Caki2 (cell line): ENCODE results near the gene KRTAP19-3. TPM values are rescaled to one million over a fixed set of nuclear protein-coding genes. Genes with fewer than 3 reads are reported as not detected.
"Not testable (repeated sequence)": the region's sequence is repeated elsewhere in the genome, so short reads cannot be mapped to it uniquely, and the experiment has no call there.

Experiments
- DNase-seq: peaks from one replicate; pipeline ENCODE4 v3.0.0-alpha.2; 2015; ENCODE audit warnings: low read depth
- in situ Hi-C: cut with HindIII; loops from 2 replicates; pipeline ENCODE4 v1.10.0; 2016; ENCODE audit warnings: low sequenced_read_pairs, low pct_unique_long_range_greater_than_20kb, mixed read lengths
- total RNA-seq: library from RNA; depleted of rRNA; stranded (reverse); fragments of >200 nt; shearing (Covaris generic); gene quantifications from 2 replicates; pipeline ENCODE4 v1.2.3, GENCODE V29; 2014; ENCODE audit warnings: low replicate concordance; rRNA removed

KRTAP19-3 gene
- not detected in 2 replicates for total RNA-seq

DNA sequence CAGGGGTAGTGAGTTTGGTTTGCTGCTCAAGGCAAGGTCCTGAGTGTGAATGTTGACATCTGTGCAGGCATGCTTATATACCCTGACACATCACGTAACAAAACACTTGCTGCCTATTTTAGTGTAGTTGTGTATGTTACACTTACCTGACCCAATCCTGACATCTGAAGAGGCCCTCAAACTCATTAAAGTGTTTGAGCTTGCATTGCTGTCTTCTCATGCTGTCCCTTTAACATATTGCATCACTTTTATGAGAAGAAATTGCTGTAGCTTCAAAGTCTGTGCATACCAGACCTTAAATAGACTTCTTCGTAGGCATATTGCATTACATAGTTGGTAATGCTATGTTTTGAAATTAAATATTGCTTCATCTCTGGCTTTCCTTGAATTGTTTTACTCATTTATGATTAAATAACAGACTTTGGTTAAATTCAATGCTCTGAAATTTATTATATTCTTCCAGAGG is at the start of gene KRTAP19-3:
Gene KRTAP19-3 (minus strand): TSS at position 51 of the 466 bp plus-strand sequence. CDS start 56 bp downstream, outside the sequence.
- DNase-seq: no peak
- in situ Hi-C loops: no loop called here

DNA sequence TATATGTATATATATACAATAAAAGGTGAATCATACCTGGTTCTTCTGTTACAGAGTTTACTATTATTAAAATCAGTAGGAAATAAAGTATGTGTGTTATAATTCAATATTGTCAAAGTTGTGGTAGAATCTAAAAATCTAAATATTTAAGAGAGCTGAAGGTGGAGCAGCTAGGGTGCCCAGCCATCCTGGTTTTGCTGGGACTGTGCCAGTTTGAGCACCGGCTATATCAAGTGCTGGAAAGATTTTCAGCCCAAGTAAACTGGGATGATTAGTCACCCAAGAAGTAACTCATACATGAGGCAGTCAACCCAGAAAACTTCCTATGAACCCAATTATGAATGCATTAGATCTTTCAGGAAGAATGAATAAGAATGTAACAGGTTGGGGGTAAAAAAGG is 27.1 kb upstream of the KRTAP19-3 start:
- in situ Hi-C loops: no loop called here
- no peak for DNase-seq

DNA sequence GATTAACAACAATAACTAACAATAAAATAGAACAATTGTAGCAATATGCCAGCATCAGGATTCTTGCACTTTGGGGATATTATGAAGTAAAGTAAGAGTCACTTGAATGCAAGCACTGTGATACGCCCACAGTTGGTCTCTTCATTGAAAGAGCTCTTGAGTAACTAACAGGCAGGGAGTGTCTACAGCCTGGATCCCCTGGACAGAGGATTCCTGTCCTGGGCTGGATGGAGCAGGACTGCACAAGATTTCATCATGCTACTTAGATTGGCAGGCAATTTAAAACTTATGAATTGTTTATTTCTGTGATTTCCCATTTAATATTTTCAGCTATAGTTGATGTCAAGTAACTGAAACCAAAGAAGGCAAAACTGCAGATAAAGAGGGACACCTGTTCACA is 23.9 kb upstream of the KRTAP19-3 start:
- in situ Hi-C loops: no loop called here
- DNase-seq: no peak

DNA sequence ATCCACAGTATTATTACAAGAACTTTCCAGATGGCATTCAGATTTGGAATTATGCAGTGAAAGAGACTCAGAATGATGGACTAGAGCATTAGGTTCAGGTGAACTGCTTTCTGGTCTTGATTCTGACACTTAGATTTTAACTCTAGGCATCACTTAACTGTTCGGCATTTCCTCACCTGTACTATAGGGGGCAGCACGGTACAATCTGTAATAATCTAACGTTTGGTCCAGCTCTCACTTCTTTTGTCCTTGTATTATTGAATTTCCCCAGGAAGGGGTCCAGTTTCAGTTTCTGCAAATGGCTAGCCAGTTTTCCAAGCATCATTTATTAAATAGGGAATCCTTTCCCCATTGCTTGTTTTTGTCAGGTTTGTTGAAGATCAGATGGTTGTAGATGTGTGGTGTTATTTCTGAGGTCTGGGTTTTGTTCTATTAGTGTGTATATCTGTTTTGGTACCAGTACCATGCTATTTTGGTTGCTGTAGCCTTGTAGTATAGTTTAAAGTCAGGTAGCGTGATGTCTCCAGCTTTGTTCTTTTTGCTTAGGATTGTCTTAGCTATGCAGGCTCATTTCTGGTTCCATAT is 13.9 kb upstream of the KRTAP19-3 start:
- in situ Hi-C loops, DNase-seq: not testable (repeated sequence)

GRCh38 chr21:30502041-30502440 is 10.2 kb upstream of the KRTAP19-3 start, which contains the start of gene KRTAP19-5:
TSS of gene KRTAP19-5 (minus strand) at chr21:30502141. CDS start at chr21:30502090, 51 bp downstream.
- in situ Hi-C loops: no loop called here
- DNase-seq: no peak

GRCh38 chr21:30497065-30497464 is 5.3 kb upstream of the KRTAP19-3 start, which contains the start of gene KRTAP19-4:
TSS of gene KRTAP19-4 (minus strand) at chr21:30497165. CDS start at chr21:30497110, 55 bp downstream.
- in situ Hi-C loops: no loop called here
- no peak for DNase-seq

- no peak for DNase-seq
- in situ Hi-C loops: no loop called here
These were observed 4.5 kb downstream of the KRTAP19-3 start, which contains the start of gene KRTAP19-2 for GRCh38 chr21:30487336-30487735. TSS of gene KRTAP19-2 (minus strand) at chr21:30487436. CDS start at chr21:30487348, 88 bp downstream.

- no peak for DNase-seq
- in situ Hi-C loops: no loop called here
These were observed 5.6 kb downstream of the KRTAP19-3 start for GRCh38 chr21:30486180-30486579.

- in situ Hi-C loops: no loop called here
- no peak for DNase-seq
These were observed 9.7 kb downstream of the KRTAP19-3 start for GRCh38 chr21:30482130-30482529.

DNA sequence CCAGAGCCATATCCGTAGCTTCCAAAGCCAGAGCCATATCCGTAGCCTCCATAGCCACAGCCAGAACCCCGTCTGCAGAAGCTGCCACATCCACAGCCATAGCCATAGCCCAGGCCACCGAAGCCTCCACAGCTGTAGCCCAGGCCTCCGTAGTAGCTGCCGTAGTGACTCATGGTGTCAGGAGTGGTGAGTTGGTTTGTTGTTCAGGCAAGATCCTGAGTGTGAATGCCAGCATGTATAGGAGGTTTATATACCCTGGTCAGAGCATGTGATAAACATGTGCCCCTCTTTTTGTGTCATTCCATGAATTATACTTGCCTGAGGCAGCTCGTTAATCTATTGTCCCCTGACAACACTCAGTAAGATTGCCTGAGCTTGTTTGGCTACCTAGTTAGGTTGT is 11.7 kb downstream of the KRTAP19-3 start, which contains the start of gene KRTAP19-1:
Gene KRTAP19-1 (minus strand): TSS at position 223 of the 400 bp plus-strand sequence. CDS start 50 bp downstream, at position 173.
- no peak for DNase-seq

DNA sequence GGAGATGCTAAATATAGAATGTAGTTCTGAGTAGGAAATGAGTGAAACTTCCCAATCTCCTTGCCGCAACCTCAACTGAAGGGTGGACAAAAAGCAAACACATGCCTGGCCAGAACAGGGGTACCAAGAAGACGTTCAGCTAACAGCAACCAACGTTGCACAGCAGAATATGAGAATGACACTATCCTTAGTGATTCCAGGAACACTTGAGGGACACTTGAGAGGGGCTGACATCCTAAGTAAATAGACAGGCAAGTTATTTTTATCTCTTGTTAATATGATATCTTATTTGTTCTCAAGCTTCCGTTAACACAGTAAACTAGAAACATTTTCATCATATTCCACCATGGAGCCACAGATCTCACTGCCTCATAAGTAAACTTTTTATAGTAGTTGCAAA is 12.6 kb downstream of the KRTAP19-3 start:
- DNase-seq: no peak
- in situ Hi-C loops: no loop called here

More for the DNA sequence above, 11.7 kb downstream of the KRTAP19-3 start, which contains the start of gene KRTAP19-1:
- in situ Hi-C loops: no loop called here

- no peak for DNase-seq
- in situ Hi-C loops: no loop called here
These were observed 13.8 kb downstream of the KRTAP19-3 start for GRCh38 chr21:30478004-30478403.

GRCh38 chr21:30468900-30469714 is 22.7 kb downstream of the KRTAP19-3 start:
- in situ Hi-C loops: no loop called here
- DNase-seq: no peak

DNA sequence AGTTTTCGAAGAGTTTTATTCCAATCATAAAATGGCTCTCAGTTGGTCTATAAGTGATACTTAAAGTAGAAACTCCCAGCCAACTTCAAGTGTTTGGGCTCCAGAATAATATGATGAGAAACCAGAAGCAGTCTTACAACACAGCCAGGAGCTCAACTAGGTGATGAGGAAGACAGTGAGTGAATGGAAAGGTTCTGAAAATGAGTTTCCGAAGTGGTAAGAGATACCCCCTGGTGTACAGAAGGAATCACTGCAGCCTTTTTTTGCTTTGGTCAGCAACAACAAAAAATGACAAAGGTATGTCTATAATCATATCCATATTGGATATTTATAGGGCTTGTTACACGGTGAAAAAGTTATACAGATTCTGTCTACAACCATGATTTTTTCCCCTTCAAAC is 28.1 kb downstream of the KRTAP19-3 start:
- in situ Hi-C loops: no loop called here
- DNase-seq: no peak

DNA sequence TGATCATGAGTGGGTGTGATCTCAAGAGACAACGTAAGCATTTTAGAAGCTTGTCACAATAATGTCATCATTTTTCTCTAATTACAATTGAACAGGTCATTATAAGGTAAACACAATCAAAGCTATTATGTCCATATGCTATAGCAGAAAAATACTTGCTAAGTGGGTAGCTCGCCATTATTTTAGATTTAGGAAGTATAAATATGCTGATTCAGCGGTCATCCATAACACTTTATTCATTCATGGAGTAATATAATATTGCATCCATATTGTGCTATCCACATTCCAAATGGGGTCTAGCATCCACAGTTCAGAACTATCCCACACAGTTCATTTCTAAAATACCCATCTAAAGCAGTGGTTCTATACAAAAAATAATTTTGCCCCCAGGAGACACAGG is 43.3 kb downstream of the KRTAP19-3 start:
- in situ Hi-C loops: no loop called here
- DNase-seq: no peak

DNA sequence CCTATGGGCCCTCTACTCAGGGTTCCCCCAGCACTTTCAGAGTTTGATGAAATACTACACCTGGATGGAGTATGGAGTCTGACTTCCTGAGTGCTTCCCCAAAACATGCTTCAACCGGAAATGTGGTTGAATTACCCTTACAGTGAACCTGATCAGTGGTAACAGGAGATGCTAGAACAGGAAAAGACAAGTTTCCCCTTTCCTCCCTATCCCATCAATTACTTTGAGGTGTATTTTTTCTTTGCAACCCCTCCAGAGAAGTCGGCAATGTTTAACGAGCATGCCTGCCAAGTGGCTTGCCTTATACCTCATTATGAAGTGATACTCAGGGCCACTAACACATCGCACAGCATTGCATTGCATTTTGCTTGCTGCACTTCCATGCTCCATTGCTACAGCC is 44.8 kb downstream of the KRTAP19-3 start:
- no peak for DNase-seq
- in situ Hi-C loops: no loop called here

- in situ Hi-C loops: no loop called here
- no peak for DNase-seq
These were observed 47.6 kb downstream of the KRTAP19-3 start for GRCh38 chr21:30444204-30444603.

DNA sequence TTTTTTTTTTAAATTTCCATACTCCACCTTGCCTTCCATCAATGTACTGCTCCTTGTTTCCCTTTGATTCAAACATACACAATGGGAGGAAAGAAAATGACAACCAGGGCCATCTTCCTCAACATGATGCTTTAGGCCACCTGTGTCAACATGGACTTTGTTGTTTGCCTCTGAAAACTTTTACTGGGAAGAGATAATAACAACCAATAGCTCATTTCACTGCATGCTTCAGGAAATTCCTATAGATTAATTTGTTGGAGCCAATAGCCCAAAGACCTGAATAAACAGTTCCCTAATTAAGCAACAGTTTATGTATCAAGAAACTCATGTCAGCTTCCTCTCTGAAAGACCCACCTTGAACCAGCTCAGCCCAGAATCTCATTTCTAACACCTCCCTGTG is 48.6 kb downstream of the KRTAP19-3 start:
- DNase-seq: no peak
- in situ Hi-C loops: no loop called here
